Uterus (tissue), 4 donors: ENCODE measurements around the gene USP34. TPM values are rescaled to one million over a fixed set of nuclear protein-coding genes. Genes with fewer than 3 reads are reported as not detected.

Experiments
- DNase-seq, 2 donors: peaks; one replicate each; pipeline ENCODE4 v3.0.0-alpha.2; 2019 to 2020
- H3K27ac ChIP-seq, 2 donors: fragments of 200-600 bp; sonication (generic); 1 replicate in 1 of 2; 2 replicates in 1 of 2; pipeline ENCODE4 v1.5.1; 2016 to 2018
- H3K27me3 ChIP-seq, 2 donors: fragments of 200-600 bp; sonication (generic); one replicate each; pipeline ENCODE4 v1.5.1; 2018 to 2019; ENCODE audit warnings: control low read depth in 1 of 2
- H3K36me3 ChIP-seq, 2 donors: fragments of 200-600 bp; sonication (generic); one replicate each; pipeline ENCODE4 v1.5.1; 2019; ENCODE audit warnings: control low read depth in 1 of 2
- H3K4me1 ChIP-seq, 2 donors: fragments of 200-600 bp; sonication (generic); one replicate each; pipeline ENCODE4 v1.5.1; 2018 to 2019; ENCODE audit warnings: control low read depth in 1 of 2
- H3K4me3 ChIP-seq, 2 donors: fragments of 200-600 bp; sonication (generic); 1 replicate in 1 of 2; 2 replicates in 1 of 2; pipeline ENCODE4 v1.5.1; 2018 to 2019; ENCODE audit warnings: mild to moderate bottlenecking in 1 of 2
- H3K9me3 ChIP-seq, 2 donors: fragments of 200-600 bp; sonication (generic); one replicate each; pipeline ENCODE4 v1.5.1; 2019; ENCODE audit warnings: control low read depth in 1 of 2
- POLR2A ChIP-seq, 2 donors: fragments of 450-650 bp; IDR thresholded peaks; one replicate each; pipeline ENCODE4 v1.6.1; 2016; ENCODE audit warnings: antibody characterized with exemption in 2 of 2, mild to moderate bottlenecking in 1 of 2, moderate library complexity in 1 of 2
- intact Hi-C: fragments of 100-400 bp; cut with DNase I; formaldehyde crosslinking; loops from one replicate; pipeline ENCODE4 v1.15.1; 2023; ENCODE audit warnings: low total_unique reads
- total RNA-seq, 4 donors: library from RNA; depleted of rRNA in 3 of 4; stranded (reverse); fragments of >200 nt in 3 of 4; gene quantifications; one replicate each; pipeline versions ENCODE4 v1.1.0 to v1.2.4, GENCODE V29; 2014 to 2023
- TF ChIP-seq, protein P1 (sequence below), 4 experiments: fragments of 200-600 bp in 2 of 4; fragments of 450-650 bp in 2 of 4; sonication (generic) in 2 of 4; IDR thresholded peaks; one replicate each; pipeline ENCODE4 v1.5.1; 2016 to 2019; ENCODE audit warnings: antibody characterized with exemption in 4 of 4, mild to moderate bottlenecking in 2 of 4, moderate library complexity in 1 of 4
- donor health status: DM: yes; HTN: yes; CAD: no.

Gene USP34
- total RNA-seq, 4 donors from 2014 or later = 93.8 to 246 (median 184) TPM

DNA sequence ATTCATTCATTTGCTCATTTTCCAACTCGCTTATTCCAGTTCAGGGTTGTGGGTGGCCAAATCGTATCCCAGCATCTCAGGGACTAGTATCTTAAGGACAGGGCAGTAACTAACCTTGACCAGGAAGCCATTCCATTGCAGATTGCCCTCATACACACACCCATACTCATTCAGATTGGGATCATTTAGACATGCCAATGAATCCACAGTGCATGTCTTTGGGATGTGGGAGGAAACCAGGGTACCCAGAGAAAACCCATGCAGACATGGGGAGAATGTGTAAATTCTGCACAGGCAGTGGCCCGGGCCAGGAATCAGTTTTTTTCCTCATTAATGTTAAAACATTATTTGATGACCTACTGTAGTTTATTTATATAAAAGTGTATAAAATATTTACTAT lies 150.7 kb downstream of the USP34 start:
- Histone ChIP-seq H3K27ac (no peak overlapping the region), H3K36me3 (no peaks in the 10 kb centered on the region), H3K9me3 (no peaks in the 10 kb centered on the region), H3K4me3 (no peak overlapping the region), H3K27me3 (no peaks in the 10 kb centered on the region), H3K4me1 (no peaks in the 10 kb centered on the region)
- TF ChIP-seq POLR2A (IDR thresholded peaks at IDR 0.05) = no peak
- TF ChIP-seq, protein P1, sequence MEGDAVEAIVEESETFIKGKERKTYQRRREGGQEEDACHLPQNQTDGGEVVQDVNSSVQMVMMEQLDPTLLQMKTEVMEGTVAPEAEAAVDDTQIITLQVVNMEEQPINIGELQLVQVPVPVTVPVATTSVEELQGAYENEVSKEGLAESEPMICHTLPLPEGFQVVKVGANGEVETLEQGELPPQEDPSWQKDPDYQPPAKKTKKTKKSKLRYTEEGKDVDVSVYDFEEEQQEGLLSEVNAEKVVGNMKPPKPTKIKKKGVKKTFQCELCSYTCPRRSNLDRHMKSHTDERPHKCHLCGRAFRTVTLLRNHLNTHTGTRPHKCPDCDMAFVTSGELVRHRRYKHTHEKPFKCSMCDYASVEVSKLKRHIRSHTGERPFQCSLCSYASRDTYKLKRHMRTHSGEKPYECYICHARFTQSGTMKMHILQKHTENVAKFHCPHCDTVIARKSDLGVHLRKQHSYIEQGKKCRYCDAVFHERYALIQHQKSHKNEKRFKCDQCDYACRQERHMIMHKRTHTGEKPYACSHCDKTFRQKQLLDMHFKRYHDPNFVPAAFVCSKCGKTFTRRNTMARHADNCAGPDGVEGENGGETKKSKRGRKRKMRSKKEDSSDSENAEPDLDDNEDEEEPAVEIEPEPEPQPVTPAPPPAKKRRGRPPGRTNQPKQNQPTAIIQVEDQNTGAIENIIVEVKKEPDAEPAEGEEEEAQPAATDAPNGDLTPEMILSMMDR (IDR thresholded peaks at IDR 0.05) = no peak
- DNase-seq = no peak
- intact Hi-C loops = no loop called here

DNA sequence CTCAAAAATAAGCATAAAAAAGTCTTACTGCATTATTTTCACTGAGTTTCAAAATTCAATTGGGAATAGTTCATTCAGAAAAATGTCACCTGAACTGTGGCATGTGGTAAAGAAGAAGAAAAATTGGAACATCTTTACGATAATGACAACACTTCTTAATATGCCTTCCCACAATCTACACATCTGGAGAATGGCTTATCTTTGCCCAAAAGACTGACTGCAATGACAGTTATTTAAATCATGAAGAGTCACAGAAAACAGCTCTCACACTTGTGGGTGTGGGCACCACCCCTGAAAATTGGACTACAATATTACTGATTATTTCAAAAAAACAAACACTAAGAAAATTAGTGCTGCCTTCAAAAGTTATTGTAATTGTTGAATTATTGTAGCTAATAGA lies 152.3 kb downstream of the USP34 start:
- H3K36me3 ChIP-seq = no peaks in the 10 kb centered on the region
- DNase-seq = no peak
- H3K27me3 ChIP-seq = no peaks in the 10 kb centered on the region
- no peaks in the 10 kb centered on the region for H3K9me3 ChIP-seq
- no peak for TF ChIP-seq POLR2A (IDR thresholded peaks at IDR 0.05)
- TF ChIP-seq, protein P1 (IDR thresholded peaks at IDR 0.05) = no peak
- H3K4me1 ChIP-seq = no peaks in the 10 kb centered on the region
- no peak overlapping the region for H3K4me3 ChIP-seq
- intact Hi-C loops = no loop called here
- no peak overlapping the region for H3K27ac ChIP-seq

DNA sequence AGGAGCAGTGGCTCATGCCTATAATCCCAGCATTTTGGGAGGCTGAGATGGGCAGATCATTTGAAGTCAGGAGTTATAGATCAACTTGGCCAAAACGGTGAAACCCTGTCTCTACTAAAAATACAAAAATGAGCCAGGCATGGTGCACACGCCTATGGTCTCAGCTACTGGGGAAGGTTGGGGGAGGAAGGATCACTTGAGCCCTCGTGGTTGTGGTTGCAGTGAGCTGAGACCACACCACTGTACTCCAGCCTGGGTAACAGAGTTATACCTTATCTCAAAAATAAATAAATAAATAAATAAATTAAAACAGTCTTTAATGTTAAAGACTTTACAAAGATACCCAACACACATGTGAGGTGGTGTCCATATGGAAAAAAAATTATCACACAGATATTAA lies 174.9 kb downstream of the USP34 start:
- intact Hi-C loops = no loop called here

DNA sequence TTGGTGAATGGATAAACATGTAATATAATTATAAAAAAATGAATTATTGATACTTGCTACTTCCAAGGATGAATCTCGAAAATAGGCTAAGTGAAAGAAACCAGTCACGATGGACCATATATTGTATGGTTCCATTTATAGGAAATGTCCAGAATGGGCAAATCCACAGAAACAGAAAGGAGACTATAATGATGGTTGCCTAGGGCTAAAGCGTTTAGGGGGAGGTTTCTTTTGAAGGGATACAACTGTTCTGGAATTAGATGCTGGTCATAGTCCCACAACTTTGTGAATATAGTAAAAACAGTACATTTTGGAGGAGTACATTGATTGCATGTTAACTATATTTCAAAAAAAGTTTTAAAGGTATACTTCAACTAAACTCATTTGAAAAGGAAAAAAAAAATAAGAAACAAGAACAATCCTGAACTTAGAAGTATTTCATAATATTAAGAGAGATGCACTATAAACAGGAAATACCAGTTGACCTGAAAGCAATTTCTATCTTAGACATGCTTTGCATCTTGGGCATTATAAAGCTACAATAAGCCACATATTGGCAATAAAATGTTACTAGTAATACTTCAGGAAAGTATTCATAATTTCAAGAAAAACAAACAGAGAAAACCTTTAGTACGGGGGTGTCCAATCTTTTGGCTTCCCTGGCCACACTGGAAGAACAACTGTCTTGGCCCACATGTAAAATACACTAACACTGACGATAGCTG lies 178.9 kb downstream of the USP34 start:
- no peak for TF ChIP-seq POLR2A (IDR thresholded peaks at IDR 0.05)
- TF ChIP-seq, protein P1 (IDR thresholded peaks at IDR 0.05) = no peak
- intact Hi-C loops = no loop called here
- Histone ChIP-seq H3K4me3 (no peak overlapping the region), H3K27ac (no peak overlapping the region), H3K9me3 (no peaks in the 10 kb centered on the region), H3K4me1 (no peaks in the 10 kb centered on the region), H3K27me3 (no peaks in the 10 kb centered on the region), H3K36me3 (no peaks in the 10 kb centered on the region)
- no peak for DNase-seq

More for the DNA sequence above, 174.9 kb downstream of the USP34 start:
- no peak for DNase-seq
- H3K4me1 ChIP-seq = no peaks in the 10 kb centered on the region
- H3K27ac ChIP-seq = no peak overlapping the region
- H3K4me3 ChIP-seq = no peak overlapping the region
- TF ChIP-seq, protein P1 (IDR thresholded peaks at IDR 0.05) = no peak
- no peak for TF ChIP-seq POLR2A (IDR thresholded peaks at IDR 0.05)
- no peaks in the 10 kb centered on the region for H3K9me3 ChIP-seq
- no peaks in the 10 kb centered on the region for H3K36me3 ChIP-seq
- H3K27me3 ChIP-seq = no peaks in the 10 kb centered on the region

DNA sequence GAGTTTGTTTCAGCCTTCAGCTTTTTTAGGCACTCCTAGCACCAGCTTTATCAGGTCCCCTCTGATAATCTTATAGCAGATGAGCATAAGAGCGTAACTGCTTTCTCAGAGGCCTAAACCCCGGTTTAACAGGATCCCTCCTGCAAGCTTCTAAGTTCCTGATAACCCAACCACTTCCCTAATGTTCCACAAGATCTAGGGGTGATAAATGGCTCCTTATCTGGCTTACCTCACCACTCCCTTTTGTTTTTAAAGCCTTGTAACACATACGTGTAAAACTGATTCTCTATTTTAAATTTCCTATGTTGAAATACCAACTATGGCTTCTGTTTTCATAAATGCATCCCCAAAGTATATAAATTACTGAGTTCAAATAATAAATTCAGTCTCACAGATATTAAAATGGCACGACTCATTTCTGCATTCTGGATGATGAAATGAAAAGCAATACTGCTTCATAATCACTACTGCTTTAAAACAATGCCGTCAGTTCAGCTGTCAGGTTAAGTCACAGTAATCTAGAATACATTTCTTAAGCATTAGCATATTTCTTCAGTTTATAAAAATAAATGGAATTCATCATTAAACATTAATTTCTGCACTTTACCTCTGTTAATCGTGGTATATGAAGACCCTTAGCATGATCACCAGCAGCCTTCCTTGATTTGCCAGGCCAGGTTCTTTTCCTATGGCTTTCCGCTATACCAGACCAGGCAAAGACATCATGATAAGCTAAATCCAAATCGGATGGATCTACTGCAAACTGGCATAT lies 182.6 kb downstream of the USP34 start:
- Histone ChIP-seq H3K9me3 (no peaks in the 10 kb centered on the region), H3K36me3 (no peaks in the 10 kb centered on the region), H3K4me1 (no peaks in the 10 kb centered on the region), H3K4me3 (no peak overlapping the region), H3K27me3 (no peaks in the 10 kb centered on the region), H3K27ac (no peak overlapping the region)
- DNase-seq = no peak
- intact Hi-C loops = no loop called here
- TF ChIP-seq, protein P1 (IDR thresholded peaks at IDR 0.05) = no peak
- TF ChIP-seq POLR2A (IDR thresholded peaks at IDR 0.05) = no peak
